Measurements from ENCODE around the gene KLHDC4.
A peak's percentile ranks its signal among the peaks of the same experiment; 100 is the strongest.

KLHDC4 gene

DNA sequence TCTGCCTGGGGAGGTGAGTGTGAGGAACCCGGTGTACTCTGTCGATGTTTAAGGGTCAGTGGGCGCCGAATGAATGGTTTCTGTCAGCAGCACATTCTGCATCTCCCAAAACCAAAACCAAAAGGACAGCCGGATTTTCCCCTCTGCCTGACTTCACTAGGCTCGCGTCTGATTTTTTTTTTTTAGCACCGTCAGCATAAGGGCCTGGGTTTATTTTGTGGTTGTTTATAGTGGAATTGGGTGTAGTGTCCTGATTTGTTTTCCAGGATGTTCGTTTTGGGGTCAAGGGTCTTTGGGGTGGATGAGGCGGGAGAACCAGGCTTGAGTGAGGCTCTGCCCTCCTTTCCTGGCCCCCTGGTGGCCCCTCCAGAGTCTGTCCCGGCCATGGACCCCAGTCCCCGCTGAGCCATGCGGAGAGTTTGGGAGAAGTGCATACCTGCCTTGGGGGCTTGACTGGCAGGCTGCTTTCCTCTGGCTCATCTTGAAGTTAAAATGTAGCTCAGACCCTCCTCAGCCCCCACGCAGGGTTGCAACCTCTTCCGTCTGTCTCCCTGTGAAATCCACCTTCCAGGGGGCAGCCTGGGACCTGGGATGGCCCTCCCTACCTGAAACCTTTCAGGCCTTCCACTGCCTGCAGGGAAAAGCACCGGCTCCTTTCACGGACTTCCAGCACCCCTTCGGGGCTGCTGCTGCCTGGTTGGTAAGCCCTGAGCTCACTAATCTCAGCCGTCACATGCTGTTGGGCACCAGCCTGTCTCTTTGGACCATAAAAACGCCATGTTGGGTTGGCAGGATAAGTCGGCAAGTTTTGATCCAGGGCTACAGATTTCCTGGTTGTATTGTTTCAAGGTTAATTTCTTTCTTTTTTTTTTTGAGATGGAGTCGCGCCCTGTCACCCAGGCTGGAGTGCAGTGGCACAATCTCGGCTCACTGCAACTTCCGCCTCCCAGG lies 103.3 kb downstream of the KLHDC4 start:
- Histone ChIP-seq H3K27me3 (ENCODE audit: insufficient read depth, low read depth, severe bottlenecking) (no peaks in the 10 kb centered on the region), H3K27ac (peak overlapping the region; percentile 96), H3K4me3 (ENCODE audit: low read depth, low read length) (no peak overlapping the region), H3K9me3 (ENCODE audit: severe bottlenecking) (no peaks in the 10 kb centered on the region), H3K36me3 (no peaks in the 10 kb centered on the region)
- TF ChIP-seq, protein P1, sequence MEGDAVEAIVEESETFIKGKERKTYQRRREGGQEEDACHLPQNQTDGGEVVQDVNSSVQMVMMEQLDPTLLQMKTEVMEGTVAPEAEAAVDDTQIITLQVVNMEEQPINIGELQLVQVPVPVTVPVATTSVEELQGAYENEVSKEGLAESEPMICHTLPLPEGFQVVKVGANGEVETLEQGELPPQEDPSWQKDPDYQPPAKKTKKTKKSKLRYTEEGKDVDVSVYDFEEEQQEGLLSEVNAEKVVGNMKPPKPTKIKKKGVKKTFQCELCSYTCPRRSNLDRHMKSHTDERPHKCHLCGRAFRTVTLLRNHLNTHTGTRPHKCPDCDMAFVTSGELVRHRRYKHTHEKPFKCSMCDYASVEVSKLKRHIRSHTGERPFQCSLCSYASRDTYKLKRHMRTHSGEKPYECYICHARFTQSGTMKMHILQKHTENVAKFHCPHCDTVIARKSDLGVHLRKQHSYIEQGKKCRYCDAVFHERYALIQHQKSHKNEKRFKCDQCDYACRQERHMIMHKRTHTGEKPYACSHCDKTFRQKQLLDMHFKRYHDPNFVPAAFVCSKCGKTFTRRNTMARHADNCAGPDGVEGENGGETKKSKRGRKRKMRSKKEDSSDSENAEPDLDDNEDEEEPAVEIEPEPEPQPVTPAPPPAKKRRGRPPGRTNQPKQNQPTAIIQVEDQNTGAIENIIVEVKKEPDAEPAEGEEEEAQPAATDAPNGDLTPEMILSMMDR (IDR thresholded peaks at IDR 0.05; ENCODE audit: low read depth, low read length), result 0 out of 2 replicates have a peak, but pooled peaks have one; percentile 5
- DNase-seq, result no peak

- TF ChIP-seq, protein P1 (IDR thresholded peaks at IDR 0.05; ENCODE audit: low read depth, low read length), result no peak
- DNase-seq, result no peak
- H3K27me3 ChIP-seq (ENCODE audit: insufficient read depth, low read depth, severe bottlenecking), result no peaks in the 10 kb centered on the region
These were observed 104.2 kb downstream of the KLHDC4 start for GRCh38 chr16:87661561-87661960.

GRCh38 chr16:87658564-87659225 lies 107.1 kb downstream of the KLHDC4 start:
- TF ChIP-seq, protein P1 (IDR thresholded peaks at IDR 0.05; ENCODE audit: low read depth, low read length), result 0 out of 2 replicates have a peak, but pooled peaks have one; percentile 10
- Histone ChIP-seq H3K27ac (peak overlapping the region; percentile 96), H3K4me3 (ENCODE audit: low read depth, low read length) (no peak overlapping the region), H3K9me3 (ENCODE audit: severe bottlenecking) (no peaks in the 10 kb centered on the region), H3K27me3 (ENCODE audit: insufficient read depth, low read depth, severe bottlenecking) (no peaks in the 10 kb centered on the region), H3K36me3 (no peaks in the 10 kb centered on the region)
- DNase-seq, result peak; percentile 69

More at GRCh38 chr16:87661561-87661960, 104.2 kb downstream of the KLHDC4 start:
- no peaks in the 10 kb centered on the region for H3K9me3 ChIP-seq (ENCODE audit: severe bottlenecking)
- no peaks in the 10 kb centered on the region for H3K36me3 ChIP-seq
- peak overlapping the region; percentile 96 for H3K27ac ChIP-seq
- no peak overlapping the region for H3K4me3 ChIP-seq (ENCODE audit: low read depth, low read length)
